ENCODE results near the gene RRP12.
A peak's percentile ranks its signal among the peaks of the same experiment; 100 is the strongest.

RRP12 gene

DNA sequence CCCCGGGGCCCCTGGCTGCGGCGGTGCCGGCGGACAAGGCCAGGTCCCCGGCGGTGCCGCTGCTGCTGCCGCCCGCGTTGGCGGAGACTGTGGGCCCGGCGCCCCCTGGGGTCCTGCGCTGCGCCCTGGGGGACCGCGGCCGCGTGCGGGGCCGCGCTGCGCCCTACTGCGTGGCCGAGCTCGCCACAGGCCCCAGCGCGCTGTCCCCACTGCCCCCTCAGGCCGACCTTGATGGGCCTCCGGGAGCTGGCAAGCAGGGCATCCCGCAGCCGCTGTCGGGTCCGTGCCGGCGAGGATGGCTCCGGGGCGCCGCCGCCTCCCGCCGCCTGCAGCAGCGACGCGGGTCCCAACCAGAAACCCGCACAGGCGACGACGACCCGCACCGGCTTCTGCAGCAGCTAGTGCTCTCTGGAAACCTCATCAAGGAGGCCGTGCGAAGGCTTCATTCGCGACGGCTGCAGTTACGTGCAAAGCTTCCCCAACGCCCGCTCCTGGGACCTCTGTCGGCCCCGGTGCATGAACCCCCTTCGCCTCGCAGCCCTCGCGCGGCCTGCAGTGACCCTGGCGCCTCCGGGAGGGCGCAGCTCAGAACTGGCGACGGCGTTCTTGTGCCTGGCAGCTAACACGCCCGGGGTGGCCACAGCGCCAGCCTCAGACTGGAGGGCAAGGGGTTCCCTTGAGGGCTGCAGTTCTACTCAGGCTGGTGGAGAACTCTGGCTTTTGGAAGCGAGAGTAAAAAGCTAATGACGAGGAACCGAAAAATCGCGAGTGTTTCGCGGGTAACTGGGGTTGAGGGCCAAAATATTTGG, 81.3 kb downstream of the RRP12 start:
- H3F3A ChIP-seq (ENCODE audit: insufficient read depth, low read length), result no peaks in the 10 kb centered on the region
- H3K27me3 ChIP-seq (ENCODE audit: insufficient read depth, low read length), result no peaks in the 10 kb centered on the region
- no peak overlapping the region for H2AFZ ChIP-seq (ENCODE audit: low read length)
- no peaks in the 10 kb centered on the region for H3K79me2 ChIP-seq (ENCODE audit: insufficient read depth, low read length)
- H3K4me2 ChIP-seq (ENCODE audit: low read length), result peak overlapping the region; percentile 88
- H3K9me3 ChIP-seq (ENCODE audit: low read length), result no peaks in the 10 kb centered on the region
- H3K9me2 ChIP-seq (ENCODE audit: low read depth, low read length), result no peaks in the 10 kb centered on the region
- H3K36me3 ChIP-seq (ENCODE audit: insufficient read depth, low read length), result no peaks in the 10 kb centered on the region
- peaks cover 12% of the 10 kb centered on the region for H3K4me1 ChIP-seq (ENCODE audit: insufficient read depth, low read length, severe bottlenecking)
- H4K20me1 ChIP-seq (ENCODE audit: insufficient read depth, low read length), result no peaks in the 10 kb centered on the region
- no peak overlapping the region for H3K27ac ChIP-seq (ENCODE audit: low read depth, low read length, poor library complexity, severe bottlenecking)
- TF ChIP-seq EZH2 (IDR thresholded peaks at IDR 0.05; ENCODE audit: borderline replicate concordance, low read length), result no peak
- TF ChIP-seq, protein P1, sequence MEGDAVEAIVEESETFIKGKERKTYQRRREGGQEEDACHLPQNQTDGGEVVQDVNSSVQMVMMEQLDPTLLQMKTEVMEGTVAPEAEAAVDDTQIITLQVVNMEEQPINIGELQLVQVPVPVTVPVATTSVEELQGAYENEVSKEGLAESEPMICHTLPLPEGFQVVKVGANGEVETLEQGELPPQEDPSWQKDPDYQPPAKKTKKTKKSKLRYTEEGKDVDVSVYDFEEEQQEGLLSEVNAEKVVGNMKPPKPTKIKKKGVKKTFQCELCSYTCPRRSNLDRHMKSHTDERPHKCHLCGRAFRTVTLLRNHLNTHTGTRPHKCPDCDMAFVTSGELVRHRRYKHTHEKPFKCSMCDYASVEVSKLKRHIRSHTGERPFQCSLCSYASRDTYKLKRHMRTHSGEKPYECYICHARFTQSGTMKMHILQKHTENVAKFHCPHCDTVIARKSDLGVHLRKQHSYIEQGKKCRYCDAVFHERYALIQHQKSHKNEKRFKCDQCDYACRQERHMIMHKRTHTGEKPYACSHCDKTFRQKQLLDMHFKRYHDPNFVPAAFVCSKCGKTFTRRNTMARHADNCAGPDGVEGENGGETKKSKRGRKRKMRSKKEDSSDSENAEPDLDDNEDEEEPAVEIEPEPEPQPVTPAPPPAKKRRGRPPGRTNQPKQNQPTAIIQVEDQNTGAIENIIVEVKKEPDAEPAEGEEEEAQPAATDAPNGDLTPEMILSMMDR (IDR thresholded peaks at IDR 0.05; ENCODE audit: low read length), result no peak
- peak overlapping the region; percentile 41; the same call in 1 of the 2 replicates for H3K9ac ChIP-seq (ENCODE audit: low read length)
- H3K4me3 ChIP-seq (ENCODE audit: low read depth, low read length, poor library complexity, severe bottlenecking), result peak overlapping the region; percentile 78

DNA sequence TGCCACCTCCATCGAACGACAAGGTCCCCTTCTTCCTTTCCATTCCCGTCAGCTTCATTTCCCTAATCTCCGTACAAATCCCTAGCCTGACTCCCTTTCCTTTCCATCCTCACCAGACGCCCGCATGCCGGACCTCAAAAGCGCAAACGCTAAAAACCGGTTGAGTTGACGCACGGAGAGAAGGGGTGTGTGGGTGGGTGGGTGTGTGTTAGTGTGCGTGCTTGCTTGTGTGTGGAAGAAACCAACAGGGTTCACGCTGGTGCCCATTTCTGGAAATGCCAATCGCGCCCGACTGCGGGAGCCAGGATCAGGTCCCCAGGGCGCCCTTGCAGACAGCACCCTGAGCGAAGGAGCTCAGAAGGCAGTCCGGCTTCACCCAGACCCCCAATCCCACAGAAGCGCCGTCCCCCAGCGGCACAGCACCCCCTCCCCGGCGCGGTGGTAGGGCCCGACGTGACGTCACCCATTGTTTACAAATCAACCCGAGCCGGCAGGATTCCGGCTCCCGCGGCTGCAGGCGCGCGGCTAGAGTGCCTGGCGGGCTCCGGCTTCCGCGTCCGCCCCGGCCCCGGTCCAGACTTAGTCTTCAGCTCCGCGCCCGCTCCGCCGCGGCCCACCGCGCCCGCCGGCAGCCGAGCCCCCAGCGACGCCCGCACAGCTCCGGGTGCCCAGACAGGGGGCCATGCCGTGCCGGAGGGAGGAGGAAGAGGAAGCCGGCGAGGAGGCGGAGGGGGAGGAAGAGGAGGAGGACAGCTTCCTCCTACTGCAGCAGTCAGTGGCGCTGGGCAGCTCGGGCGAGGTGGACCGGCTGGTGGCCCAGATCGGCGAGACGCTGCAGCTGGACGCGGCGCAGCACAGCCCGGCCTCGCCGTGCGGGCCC, 82.1 kb downstream of the RRP12 start, which contains the start of gene FRAT1:
TSS of gene FRAT1 (plus strand) at position 500 of the 880 bp plus-strand sequence. CDS start at position 683, 183 bp downstream.
- Histone ChIP-seq H3K27me3 (ENCODE audit: insufficient read depth, low read length) (no peaks in the 10 kb centered on the region), H3K9me3 (ENCODE audit: low read length) (no peaks in the 10 kb centered on the region), H3K4me3 (ENCODE audit: low read depth, low read length, poor library complexity, severe bottlenecking) (peak within 1 kb of the TSS; percentile 78), H4K20me1 (ENCODE audit: insufficient read depth, low read length) (no peaks in the 10 kb centered on the region), H3K9ac (ENCODE audit: low read length) (peak within 1 kb of the TSS; percentile 81), H3K9me2 (ENCODE audit: low read depth, low read length) (no peaks in the 10 kb centered on the region), H3K79me2 (ENCODE audit: insufficient read depth, low read length) (no peaks in the 10 kb centered on the region), H3K27ac (ENCODE audit: low read depth, low read length, poor library complexity, severe bottlenecking) (no peak within 1 kb of the TSS), H3K4me1 (ENCODE audit: insufficient read depth, low read length, severe bottlenecking) (peaks cover 12% of the 10 kb centered on the region), H3K4me2 (ENCODE audit: low read length) (peak within 1 kb of the TSS; percentile 88), H3F3A (ENCODE audit: insufficient read depth, low read length) (no peaks in the 10 kb centered on the region), H3K36me3 (ENCODE audit: insufficient read depth, low read length) (no peaks in the 10 kb centered on the region), H2AFZ (ENCODE audit: low read length) (no peak within 1 kb of the TSS; the same call in 1 of the 2 replicates)
- TF ChIP-seq, protein P1 (IDR thresholded peaks at IDR 0.05; ENCODE audit: low read length), result no peak
- no peak for TF ChIP-seq EZH2 (IDR thresholded peaks at IDR 0.05; ENCODE audit: borderline replicate concordance, low read length)

DNA sequence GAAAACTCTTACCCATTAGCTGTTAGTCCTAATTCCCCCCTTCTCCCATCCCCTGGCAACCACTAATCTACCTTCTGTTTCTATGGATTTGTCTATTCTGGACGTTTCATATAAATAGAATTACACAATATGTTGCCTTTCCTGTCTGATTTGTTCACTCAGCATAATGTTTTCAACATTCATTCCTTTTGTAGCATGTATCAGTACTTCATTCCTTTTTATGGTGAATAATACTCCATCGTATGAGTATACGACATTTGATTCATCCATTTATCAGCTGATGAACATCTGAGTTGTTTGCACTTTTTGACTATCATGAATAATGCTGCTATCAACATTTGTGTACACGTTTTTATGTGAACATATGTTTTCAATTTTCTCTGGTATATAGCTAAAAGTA, 86.5 kb downstream of the RRP12 start:
- Histone ChIP-seq H3K4me2 (ENCODE audit: low read length) (no peak overlapping the region), H3F3A (ENCODE audit: insufficient read depth, low read length) (no peaks in the 10 kb centered on the region), H4K20me1 (ENCODE audit: insufficient read depth, low read length) (no peaks in the 10 kb centered on the region), H3K27ac (ENCODE audit: low read depth, low read length, poor library complexity, severe bottlenecking) (no peak overlapping the region), H2AFZ (ENCODE audit: low read length) (no peak overlapping the region), H3K79me2 (ENCODE audit: insufficient read depth, low read length) (no peaks in the 10 kb centered on the region), H3K9ac (ENCODE audit: low read length) (no peak overlapping the region), H3K4me3 (ENCODE audit: low read depth, low read length, poor library complexity, severe bottlenecking) (no peak overlapping the region), H3K9me3 (ENCODE audit: low read length) (no peaks in the 10 kb centered on the region), H3K4me1 (ENCODE audit: insufficient read depth, low read length, severe bottlenecking) (peaks cover under 1% of the 10 kb centered on the region), H3K9me2 (ENCODE audit: low read depth, low read length) (no peaks in the 10 kb centered on the region), H3K27me3 (ENCODE audit: insufficient read depth, low read length) (no peaks in the 10 kb centered on the region), H3K36me3 (ENCODE audit: insufficient read depth, low read length) (no peaks in the 10 kb centered on the region)
- TF ChIP-seq EZH2 (IDR thresholded peaks at IDR 0.05; ENCODE audit: borderline replicate concordance, low read length), result no peak
- TF ChIP-seq, protein P1 (IDR thresholded peaks at IDR 0.05; ENCODE audit: low read length), result no peak

All from OCI-LY1 (cell line).